WTC11 (cell line): Measurements from ENCODE around the gene FAM234A.

Source experiments
- CREM ChIP-seq: sonication (generic); formaldehyde crosslinking; IDR thresholded peaks from 2 replicates; pipeline ENCODE4 v1.8.1; 2022; ENCODE audit warnings: mild to moderate bottlenecking, missing genetic modification reagents, moderate library complexity
- ELF4 ChIP-seq: sonication (generic); formaldehyde crosslinking; IDR thresholded peaks from 2 replicates; pipeline ENCODE4 v1.8.1; 2022; ENCODE audit warnings: low read depth, mild to moderate bottlenecking, moderate library complexity, missing genetic modification reagents
- JUN ChIP-seq: sonication (generic); formaldehyde crosslinking; IDR thresholded peaks from 2 replicates; pipeline ENCODE4 v1.8.0; 2023; ENCODE audit warnings: mild to moderate bottlenecking, missing genetic modification reagents
- NR2C2 ChIP-seq: sonication (generic); formaldehyde crosslinking; IDR thresholded peaks from 2 replicates; pipeline ENCODE4 v1.8.0; 2022; ENCODE audit warnings: mild to moderate bottlenecking, missing genetic modification reagents
- TF ChIP-seq, protein P1 (sequence below): sonication (generic); formaldehyde crosslinking; IDR thresholded peaks from 2 replicates; pipeline ENCODE4 v1.8.0; 2022; ENCODE audit warnings: mild to moderate bottlenecking, missing genetic modification reagents
- TF ChIP-seq, protein P2 (sequence below): fragments of 200-600 bp; IDR thresholded peaks from 2 replicates; pipeline ENCODE4 v1.8.0; 2022; ENCODE audit warnings: antibody characterized with exemption
- TF ChIP-seq, protein P3 (sequence below): sonication (generic); formaldehyde crosslinking; IDR thresholded peaks from 2 replicates; pipeline ENCODE4 v1.8.0; 2023; ENCODE audit warnings: missing genetic modification reagents

DNA sequence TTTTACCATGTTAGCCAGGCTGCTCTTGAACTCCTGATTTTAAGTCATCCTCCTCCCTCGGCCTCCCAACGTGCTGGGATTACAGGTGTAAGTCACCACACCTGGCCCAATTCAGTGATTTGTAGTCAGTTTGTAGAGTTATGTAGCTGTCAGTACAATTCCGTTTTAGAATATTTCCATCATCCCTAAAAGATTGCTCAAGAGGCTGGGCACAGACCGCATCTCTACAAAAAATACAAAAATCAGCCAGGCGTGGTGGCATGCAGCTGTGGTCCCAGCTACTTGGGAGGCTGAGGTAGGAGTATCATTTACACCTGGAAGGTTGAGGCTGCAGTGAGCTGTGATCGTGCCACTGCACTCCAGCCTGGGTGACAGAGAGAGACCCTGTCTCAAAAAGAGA, 20.6 kb downstream of the FAM234A start:
- no peak for TF ChIP-seq NR2C2 (CRISPR knock-in tag)
- TF ChIP-seq, protein P1, sequence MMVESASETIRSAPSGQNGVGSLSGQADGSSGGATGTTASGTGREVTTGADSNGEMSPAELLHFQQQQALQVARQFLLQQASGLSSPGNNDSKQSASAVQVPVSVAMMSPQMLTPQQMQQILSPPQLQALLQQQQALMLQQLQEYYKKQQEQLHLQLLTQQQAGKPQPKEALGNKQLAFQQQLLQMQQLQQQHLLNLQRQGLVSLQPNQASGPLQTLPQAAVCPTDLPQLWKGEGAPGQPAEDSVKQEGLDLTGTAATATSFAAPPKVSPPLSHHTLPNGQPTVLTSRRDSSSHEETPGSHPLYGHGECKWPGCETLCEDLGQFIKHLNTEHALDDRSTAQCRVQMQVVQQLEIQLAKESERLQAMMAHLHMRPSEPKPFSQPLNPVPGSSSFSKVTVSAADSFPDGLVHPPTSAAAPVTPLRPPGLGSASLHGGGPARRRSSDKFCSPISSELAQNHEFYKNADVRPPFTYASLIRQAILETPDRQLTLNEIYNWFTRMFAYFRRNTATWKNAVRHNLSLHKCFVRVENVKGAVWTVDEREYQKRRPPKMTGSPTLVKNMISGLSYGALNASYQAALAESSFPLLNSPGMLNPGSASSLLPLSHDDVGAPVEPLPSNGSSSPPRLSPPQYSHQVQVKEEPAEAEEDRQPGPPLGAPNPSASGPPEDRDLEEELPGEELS = no peak
- no peak for TF ChIP-seq CREM
- no peak for TF ChIP-seq ELF4 (CRISPR knock-in tag)
- TF ChIP-seq, protein P2, sequence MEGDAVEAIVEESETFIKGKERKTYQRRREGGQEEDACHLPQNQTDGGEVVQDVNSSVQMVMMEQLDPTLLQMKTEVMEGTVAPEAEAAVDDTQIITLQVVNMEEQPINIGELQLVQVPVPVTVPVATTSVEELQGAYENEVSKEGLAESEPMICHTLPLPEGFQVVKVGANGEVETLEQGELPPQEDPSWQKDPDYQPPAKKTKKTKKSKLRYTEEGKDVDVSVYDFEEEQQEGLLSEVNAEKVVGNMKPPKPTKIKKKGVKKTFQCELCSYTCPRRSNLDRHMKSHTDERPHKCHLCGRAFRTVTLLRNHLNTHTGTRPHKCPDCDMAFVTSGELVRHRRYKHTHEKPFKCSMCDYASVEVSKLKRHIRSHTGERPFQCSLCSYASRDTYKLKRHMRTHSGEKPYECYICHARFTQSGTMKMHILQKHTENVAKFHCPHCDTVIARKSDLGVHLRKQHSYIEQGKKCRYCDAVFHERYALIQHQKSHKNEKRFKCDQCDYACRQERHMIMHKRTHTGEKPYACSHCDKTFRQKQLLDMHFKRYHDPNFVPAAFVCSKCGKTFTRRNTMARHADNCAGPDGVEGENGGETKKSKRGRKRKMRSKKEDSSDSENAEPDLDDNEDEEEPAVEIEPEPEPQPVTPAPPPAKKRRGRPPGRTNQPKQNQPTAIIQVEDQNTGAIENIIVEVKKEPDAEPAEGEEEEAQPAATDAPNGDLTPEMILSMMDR = no peak
- TF ChIP-seq JUN (CRISPR knock-in tag) = no peak
- TF ChIP-seq, protein P3, sequence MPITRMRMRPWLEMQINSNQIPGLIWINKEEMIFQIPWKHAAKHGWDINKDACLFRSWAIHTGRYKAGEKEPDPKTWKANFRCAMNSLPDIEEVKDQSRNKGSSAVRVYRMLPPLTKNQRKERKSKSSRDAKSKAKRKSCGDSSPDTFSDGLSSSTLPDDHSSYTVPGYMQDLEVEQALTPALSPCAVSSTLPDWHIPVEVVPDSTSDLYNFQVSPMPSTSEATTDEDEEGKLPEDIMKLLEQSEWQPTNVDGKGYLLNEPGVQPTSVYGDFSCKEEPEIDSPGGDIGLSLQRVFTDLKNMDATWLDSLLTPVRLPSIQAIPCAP (CRISPR knock-in tag) = no peak
